HG03378 (cell line): ENCODE measurements around the gene PFKL.
"Not testable (repeated sequence)": the region's sequence is repeated elsewhere in the genome, so short reads cannot be mapped to it uniquely, and the experiment has no call there.

ENCODE experiments used
- ATAC-seq: cut with Tn5 transposase; IDR thresholded peaks from one replicate; pipeline ENCODE4 v1.9.1; 2021; ENCODE audit warnings: mild to moderate bottlenecking, moderate library complexity; ENCODE audit not compliant: unreplicated experiment

PFKL gene

GRCh38 chr21:44337941-44338895 lies 38.4 kb downstream of the PFKL start:
- no peak for ATAC-seq

- ATAC-seq: peak; percentile 73
Measured at GRCh38 chr21:44338971-44339910, 39.4 kb downstream of the PFKL start, which contains the start of gene CFAP410. TSS of gene CFAP410 (minus strand) at chr21:44339390. CDS start at chr21:44339194, 196 bp downstream.

GRCh38 chr21:44341726-44342458 lies 42.0 kb downstream of the PFKL start:
- ATAC-seq: not testable (repeated sequence)

DNA sequence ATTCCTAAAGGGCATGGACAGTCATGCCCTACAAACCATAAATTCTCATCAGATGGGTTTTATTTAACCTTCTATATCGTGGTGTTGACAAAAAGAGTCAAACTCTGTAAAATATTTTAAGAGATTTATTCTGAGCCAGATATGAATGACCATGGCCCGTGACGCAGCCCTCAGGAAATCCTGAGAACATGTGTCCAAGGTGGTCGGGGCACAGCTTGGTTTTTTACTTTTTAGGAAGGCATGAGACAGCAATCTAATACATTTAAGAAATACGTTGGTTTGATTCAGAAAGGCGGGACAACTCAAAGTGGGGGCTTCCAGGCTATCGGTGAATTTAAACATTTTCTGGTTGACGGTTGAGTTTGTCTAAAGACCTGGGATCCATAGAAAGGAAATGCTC lies 43.1 kb downstream of the PFKL start:
- not testable (repeated sequence) for ATAC-seq

DNA sequence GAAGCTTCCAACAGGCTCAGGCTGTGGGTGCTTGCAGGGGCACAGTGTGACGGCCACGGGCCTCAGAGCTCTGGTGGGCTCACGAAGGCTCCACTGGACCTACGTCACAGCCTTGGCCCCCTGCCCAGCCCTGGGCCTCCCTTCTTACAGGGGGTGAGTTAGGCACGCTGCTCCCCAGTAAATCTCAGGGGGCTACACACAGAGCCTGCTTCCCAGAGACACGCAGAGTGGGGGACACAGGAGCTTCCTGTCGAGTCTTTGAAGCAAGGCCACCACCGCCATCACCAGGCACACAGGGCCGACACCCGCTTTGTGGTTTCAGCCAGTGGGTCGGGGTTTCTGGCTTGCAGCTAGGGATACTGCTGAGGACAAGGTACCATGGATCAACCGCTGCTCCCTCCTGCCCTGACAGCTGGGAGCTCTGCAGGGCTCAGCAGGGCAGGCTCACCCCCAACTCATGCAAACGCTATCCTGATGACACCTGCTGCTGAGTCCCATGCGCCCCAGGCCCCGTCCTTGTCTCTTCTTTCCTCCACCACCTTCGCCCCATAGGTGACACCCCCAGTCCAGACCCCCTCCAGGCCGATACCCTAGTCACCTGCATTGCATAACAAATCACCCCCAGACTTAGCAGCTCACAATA lies 44.8 kb downstream of the PFKL start:
- no peak for ATAC-seq

- ATAC-seq: no peak
Measured at GRCh38 chr21:44345495-44345894, 45.6 kb downstream of the PFKL start.

GRCh38 chr21:44347911-44348451 lies 48.1 kb downstream of the PFKL start:
- ATAC-seq: no peak

GRCh38 chr21:44348861-44349260 lies 49.0 kb downstream of the PFKL start:
- ATAC-seq: no peak

GRCh38 chr21:44349416-44349846 lies 49.6 kb downstream of the PFKL start:
- ATAC-seq: no peak

GRCh38 chr21:44349847-44350772 lies 50.3 kb downstream of the PFKL start:
- no peak for ATAC-seq

DNA sequence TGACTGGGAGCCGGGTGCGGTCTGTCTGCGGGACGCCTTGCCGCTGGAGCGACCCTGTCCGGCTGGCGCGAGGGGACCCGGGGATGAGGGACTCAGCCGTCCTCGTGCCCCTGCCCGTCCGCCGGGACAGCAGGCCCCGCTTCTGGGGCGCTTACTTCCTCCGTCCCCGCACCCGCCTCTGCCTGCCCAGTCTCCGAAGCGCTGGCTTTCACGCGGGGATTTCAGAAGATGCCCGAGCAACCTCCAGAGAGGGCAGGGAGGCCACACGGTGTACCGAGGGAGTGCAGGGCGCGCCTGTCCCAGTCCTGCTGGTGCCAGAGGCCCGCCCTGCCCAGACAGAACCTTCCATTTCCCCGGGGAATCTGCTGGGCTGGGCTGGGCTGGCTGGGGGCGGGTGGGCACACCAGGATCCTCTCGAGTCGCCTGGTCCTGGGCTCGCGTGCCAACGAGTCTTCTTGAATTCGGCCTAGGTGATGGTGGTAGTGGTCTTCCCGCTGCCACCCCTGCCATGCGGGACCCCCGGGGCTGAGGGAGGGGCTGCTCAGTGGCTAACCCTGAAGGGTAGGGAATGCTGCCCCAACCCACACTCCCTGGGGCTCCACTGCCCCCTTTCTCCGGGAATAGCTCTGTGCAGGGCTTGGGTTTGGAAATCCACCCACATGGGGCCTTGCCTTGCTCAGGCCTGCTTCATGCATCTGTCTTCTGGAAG lies 51.1 kb downstream of the PFKL start:
- no peak for ATAC-seq

- ATAC-seq: no peak
Measured at GRCh38 chr21:44351535-44352252, 51.8 kb downstream of the PFKL start.

- no peak for ATAC-seq
Measured at GRCh38 chr21:44352253-44352860, 52.5 kb downstream of the PFKL start.

DNA sequence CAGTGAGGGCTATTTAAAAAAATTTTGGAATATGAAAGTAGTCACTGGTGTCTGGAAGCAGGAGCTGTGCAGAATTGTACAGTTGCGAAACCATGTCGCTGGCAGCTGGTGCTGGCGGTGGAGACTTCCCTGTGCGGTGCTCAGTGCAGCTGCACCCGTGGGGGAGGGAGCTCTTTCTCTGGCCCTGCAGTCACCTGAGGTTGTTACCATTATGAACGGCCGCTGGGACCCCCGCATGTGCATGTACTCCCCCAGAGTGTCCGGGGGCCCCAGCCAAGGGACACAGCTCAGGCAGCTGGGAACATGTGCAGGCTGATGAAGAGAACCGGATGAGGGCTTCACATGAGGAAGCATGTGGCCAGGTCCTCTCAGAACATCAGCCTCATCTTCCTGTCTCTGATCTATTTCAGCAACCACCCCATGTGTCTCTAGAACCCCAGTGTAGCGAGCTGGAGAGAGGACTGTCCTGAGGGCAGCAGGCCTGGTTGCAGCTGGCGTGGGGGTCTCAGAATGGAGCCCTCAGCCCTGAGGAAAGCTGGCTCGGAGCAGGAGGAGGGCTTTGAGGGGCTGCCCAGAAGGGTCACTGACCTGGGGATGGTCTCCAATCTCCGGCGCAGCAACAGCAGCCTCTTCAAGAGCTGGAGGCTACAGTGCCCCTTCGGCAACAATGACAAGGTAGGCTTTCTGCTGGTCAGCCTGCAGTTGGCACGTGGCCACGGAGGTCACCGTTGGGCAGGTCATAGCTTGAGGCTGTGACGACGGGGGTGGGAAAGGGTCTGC lies 53.5 kb downstream of the PFKL start, which contains the start of gene TRPM2:
TRPM2 (plus strand) TSS at position 431 of the 780 bp plus-strand sequence; CDS start at position 511, 80 bp downstream.
- ATAC-seq: no peak

GRCh38 chr21:44354001-44354405 lies 54.1 kb downstream of the PFKL start:
- no peak for ATAC-seq
